Body of pancreas (tissue), 4 donors: ENCODE results near the gene CORO6. TPM values are rescaled to one million over a fixed set of nuclear protein-coding genes. Genes with fewer than 3 reads are reported as not detected.

Source experiments
- ATAC-seq: fragments of 150-250 bp; one replicate; pipeline ENCODE4 v1.9.1; 2016
- DNase-seq, 4 donors: peaks; one replicate each; pipeline ENCODE4 v3.0.0-alpha.2; 2019
- H3K27ac ChIP-seq, 4 donors: fragments of 200-600 bp; sonication (generic); 1 replicate in 3 of 4; 2 replicates in 1 of 4; pipeline versions ENCODE4 v1.5.1 to v1.6.1; 2016 to 2019; ENCODE audit warnings: mild to moderate bottlenecking in 1 of 4, mixed read lengths in 1 of 4, moderate library complexity in 1 of 4
- H3K27me3 ChIP-seq, 2 donors: fragments of 200-600 bp; sonication (generic); one replicate each; pipeline ENCODE4 v1.6.0; 2016; ENCODE audit warnings: mild to moderate bottlenecking in 1 of 2
- H3K36me3 ChIP-seq, 2 donors: fragments of 200-600 bp; sonication (generic); replicated peaks in 1 of 2; 2 replicates each; pipeline ENCODE4 v1.5.1; 2016; ENCODE audit warnings: low read depth in 2 of 2; ENCODE audit not compliant: insufficient read depth in 1 of 2
- H3K4me1 ChIP-seq: fragments of 200-600 bp; sonication (generic); one replicate; pipeline ENCODE4 v1.6.0; 2016
- H3K4me3 ChIP-seq, 2 donors: fragments of 200-600 bp; sonication (generic); 1 replicate in 1 of 2; 2 replicates in 1 of 2; pipeline ENCODE4 v1.5.1; 2016 to 2019
- H3K9me3 ChIP-seq, 3 donors: fragments of 200-600 bp; sonication (generic); 1 replicate in 2 of 3; 2 replicates in 1 of 3; pipeline ENCODE4 v1.5.1; 2016
- POLR2A ChIP-seq, 3 donors: fragments of 450-650 bp; IDR thresholded peaks; one replicate each; pipeline ENCODE4 v1.6.1; 2016; ENCODE audit warnings: antibody characterized with exemption in 3 of 3, mild to moderate bottlenecking in 2 of 3
- WGBS, 2 donors: methylation state at CpG; one replicate each; pipeline ENCODE4 v1.1.5; 2017; 5-methylcytosine and 5-hydroxymethylcytosine counted together
- intact Hi-C: fragments of 100-400 bp; cut with DNase I; formaldehyde crosslinking; loops from one replicate; pipeline ENCODE4 v1.15.1; 2023
- total RNA-seq, 2 donors: library from RNA; depleted of rRNA; stranded (reverse); fragments of >200 nt; gene quantifications; one replicate each; pipeline ENCODE4 v1.1.0, GENCODE V29; 2016
- TF ChIP-seq, protein P1 (sequence below), 7 experiments: fragments of 450-650 bp in 4 of 7; fragments of 200-600 bp in 3 of 7; sonication (generic) in 3 of 7; IDR thresholded peaks; one replicate each; pipeline ENCODE4 v1.5.1; 2016 to 2019; ENCODE audit warnings: antibody characterized with exemption in 7 of 7

The CORO6 gene
- total RNA-seq, 2 donors from 2014 or later: 2.3 to 5.6 TPM

DNA sequence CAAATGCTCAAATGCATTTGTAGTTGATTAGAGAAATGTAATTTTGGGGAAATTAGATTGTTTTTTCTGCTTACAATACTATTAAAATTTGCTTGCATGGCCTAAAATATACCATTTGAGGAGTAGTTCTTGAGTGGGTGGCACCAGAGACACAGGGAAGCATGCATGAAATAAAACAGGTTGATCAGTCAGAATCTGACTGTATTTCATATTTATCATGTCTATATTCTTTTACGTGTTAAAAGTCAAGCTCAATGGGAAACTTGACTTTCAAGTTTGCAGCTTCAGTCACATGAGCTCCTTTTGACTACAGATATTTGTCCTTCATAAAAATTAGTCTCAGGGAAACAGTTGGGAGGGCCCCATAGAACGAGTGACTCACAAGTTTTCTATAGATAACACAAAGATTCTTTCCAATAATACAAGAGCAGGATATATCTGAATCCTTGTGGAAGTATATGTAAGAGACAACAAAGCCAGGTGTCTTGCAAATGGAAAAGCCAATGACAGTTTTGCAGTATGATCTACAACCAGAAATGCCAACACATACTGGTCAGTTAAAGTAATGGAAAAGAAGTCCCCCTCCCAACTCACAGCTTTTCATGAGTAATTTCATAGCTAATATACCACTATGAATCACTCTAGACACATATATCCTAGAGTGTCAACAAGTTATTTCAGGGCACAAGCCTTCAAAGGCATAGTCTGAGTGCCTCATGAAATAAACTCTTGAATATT, 42.2 kb upstream of the CORO6 start:
- Histone ChIP-seq H3K27me3 (no peaks in the 10 kb centered on the region), H3K4me1 (no peaks in the 10 kb centered on the region), H3K9me3 (no peaks in the 10 kb centered on the region), H3K27ac (no peak overlapping the region), H3K36me3 (peaks cover 0 to 3% of the 10 kb centered on the region in 2 donors), H3K4me3 (no peak overlapping the region)
- 47 to 56% methylated on average over 2 of the region's 2 CpGs for WGBS, 2 donors
- DNase-seq (no peak), ATAC-seq (no peak)
- intact Hi-C loops: no loop called here
- TF ChIP-seq, protein P1, sequence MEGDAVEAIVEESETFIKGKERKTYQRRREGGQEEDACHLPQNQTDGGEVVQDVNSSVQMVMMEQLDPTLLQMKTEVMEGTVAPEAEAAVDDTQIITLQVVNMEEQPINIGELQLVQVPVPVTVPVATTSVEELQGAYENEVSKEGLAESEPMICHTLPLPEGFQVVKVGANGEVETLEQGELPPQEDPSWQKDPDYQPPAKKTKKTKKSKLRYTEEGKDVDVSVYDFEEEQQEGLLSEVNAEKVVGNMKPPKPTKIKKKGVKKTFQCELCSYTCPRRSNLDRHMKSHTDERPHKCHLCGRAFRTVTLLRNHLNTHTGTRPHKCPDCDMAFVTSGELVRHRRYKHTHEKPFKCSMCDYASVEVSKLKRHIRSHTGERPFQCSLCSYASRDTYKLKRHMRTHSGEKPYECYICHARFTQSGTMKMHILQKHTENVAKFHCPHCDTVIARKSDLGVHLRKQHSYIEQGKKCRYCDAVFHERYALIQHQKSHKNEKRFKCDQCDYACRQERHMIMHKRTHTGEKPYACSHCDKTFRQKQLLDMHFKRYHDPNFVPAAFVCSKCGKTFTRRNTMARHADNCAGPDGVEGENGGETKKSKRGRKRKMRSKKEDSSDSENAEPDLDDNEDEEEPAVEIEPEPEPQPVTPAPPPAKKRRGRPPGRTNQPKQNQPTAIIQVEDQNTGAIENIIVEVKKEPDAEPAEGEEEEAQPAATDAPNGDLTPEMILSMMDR (IDR thresholded peaks at IDR 0.05): no peak
- TF ChIP-seq POLR2A (IDR thresholded peaks at IDR 0.05): no peak

DNA sequence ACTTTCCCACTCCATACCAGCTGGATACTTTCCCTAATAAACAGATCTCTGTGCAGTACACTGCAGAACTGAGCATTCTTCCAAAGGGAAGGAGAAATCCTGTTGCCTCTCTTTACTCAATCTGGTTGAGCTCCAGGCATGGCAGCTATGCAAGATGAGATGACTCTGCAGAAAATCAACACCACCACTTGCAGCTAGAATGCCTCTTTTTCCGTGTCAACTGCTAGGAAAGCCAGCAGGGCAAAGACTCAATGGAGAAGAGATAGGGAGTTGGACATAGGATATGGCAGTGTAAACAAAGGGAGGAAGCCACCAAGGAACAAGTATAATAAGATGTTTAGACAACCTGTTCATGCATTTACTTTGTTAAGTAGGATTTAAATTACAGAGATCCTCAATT, 40.4 kb upstream of the CORO6 start:
- ATAC-seq (no peak), DNase-seq (no peak)
- H3K4me3 ChIP-seq: no peak overlapping the region
- no peak overlapping the region for H3K27ac ChIP-seq
- intact Hi-C loops: no loop called here
- 31 to 40% methylated on average over 1 of the region's 1 CpG for WGBS, 2 donors
- H3K9me3 ChIP-seq: no peaks in the 10 kb centered on the region
- TF ChIP-seq, protein P1 (IDR thresholded peaks at IDR 0.05): no peak
- no peak for TF ChIP-seq POLR2A (IDR thresholded peaks at IDR 0.05)
- H3K4me1 ChIP-seq: no peaks in the 10 kb centered on the region
- peaks cover 0 to 3% of the 10 kb centered on the region in 2 donors for H3K36me3 ChIP-seq
- no peaks in the 10 kb centered on the region for H3K27me3 ChIP-seq

DNA sequence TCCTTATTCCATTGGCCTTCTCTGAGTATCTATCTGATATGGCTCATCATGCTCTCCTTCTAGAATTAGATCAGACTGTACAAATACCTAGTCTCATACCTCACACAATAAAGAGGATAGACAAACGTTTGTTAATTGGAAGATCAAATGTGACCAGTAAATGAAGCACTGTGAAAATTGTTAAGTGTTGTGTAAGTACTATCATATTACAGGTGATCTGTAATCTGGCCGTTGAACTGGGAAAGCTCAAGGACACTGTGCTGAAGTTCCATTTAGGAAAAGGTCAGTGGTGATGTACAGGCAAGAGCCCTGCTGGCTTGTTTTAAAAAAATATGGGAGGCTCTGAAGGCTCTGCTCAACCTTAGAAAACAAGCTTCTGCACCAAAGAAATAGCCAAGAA, 38.5 kb upstream of the CORO6 start:
- Histone ChIP-seq H3K9me3 (no peaks in the 10 kb centered on the region), H3K27ac (no peak overlapping the region), H3K27me3 (no peaks in the 10 kb centered on the region), H3K4me1 (no peaks in the 10 kb centered on the region), H3K36me3 (no peaks in the 10 kb centered on the region), H3K4me3 (no peak overlapping the region)
- WGBS, 2 donors: 36 to 48% methylated on average over 2 of the region's 2 CpGs
- intact Hi-C loops: no loop called here
- ATAC-seq: no peak
- TF ChIP-seq, protein P1 (IDR thresholded peaks at IDR 0.05): no peak
- TF ChIP-seq POLR2A (IDR thresholded peaks at IDR 0.05): no peak
- DNase-seq: no peak

DNA sequence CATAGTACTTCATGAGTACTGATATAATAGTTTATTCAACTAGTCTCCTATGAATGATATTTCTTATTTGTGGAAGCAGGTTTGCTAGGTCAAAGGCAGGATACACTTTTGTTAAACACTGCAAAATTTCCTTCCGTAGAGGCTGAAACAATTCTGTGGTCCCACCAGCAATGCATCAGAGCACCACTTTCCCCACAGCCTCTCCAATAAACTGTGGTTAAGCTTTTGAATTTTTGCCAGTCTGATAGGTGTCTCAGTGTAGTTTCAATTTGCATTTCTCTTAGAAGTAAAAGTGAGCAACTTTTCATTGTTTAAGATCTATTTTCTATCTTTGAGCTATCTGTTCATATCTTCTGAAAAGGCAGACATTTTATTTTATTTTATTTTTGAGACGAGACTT, 36.4 kb upstream of the CORO6 start:
- Histone ChIP-seq H3K36me3 (no peaks in the 10 kb centered on the region), H3K9me3 (no peaks in the 10 kb centered on the region), H3K27ac (no peak overlapping the region), H3K27me3 (no peaks in the 10 kb centered on the region), H3K4me3 (no peak overlapping the region), H3K4me1 (no peaks in the 10 kb centered on the region)
- DNase-seq: no peak
- no peak for ATAC-seq
- TF ChIP-seq POLR2A (IDR thresholded peaks at IDR 0.05): no peak
- TF ChIP-seq, protein P1 (IDR thresholded peaks at IDR 0.05): no peak
- intact Hi-C loops: no loop called here
- 70 to 97% methylated on average over 2 of the region's 2 CpGs for WGBS, 2 donors

DNA sequence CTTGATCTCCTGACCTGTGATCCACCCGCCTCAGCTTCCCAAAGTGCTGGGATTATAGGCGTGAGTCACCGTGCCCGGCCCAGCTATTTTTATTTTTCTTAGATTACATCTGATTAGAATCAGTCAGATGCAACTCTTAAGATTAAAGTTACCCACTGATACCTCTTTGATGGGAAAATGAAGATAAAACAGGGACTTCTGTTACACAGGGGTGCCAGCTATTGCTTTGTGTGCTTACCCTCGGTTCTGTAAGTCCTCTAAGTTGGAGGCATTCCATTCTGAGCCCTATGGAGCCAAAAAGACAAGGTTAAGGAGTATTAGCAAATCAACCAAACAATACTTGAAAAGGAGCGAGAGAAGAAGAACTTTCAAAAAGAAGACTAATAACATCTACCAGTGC, 32.6 kb upstream of the CORO6 start:
- Histone ChIP-seq H3K9me3 (no peaks in the 10 kb centered on the region), H3K36me3 (no peaks in the 10 kb centered on the region), H3K4me1 (no peaks in the 10 kb centered on the region), H3K4me3 (no peak overlapping the region), H3K27me3 (no peaks in the 10 kb centered on the region), H3K27ac (no peak overlapping the region)
- whole genome bisulfite sequencing, 2 donors: 94 to 97% methylated on average over 6 of the region's 6 CpGs
- DNase-seq (no peak), ATAC-seq (no peak)
- intact Hi-C loops: no loop called here
- TF ChIP-seq POLR2A (IDR thresholded peaks at IDR 0.05): no peak
- TF ChIP-seq, protein P1 (IDR thresholded peaks at IDR 0.05): no peak
